Activated effector memory CD4-positive, alpha-beta T cell treated with anti-CD3 and anti-CD28 coated beads, Interleukin-2, amount 50 U/mL, for 16 hours (primary cell): Measurements from ENCODE around the gene MAPK1.
"Not testable (repeated sequence)": the region's sequence is repeated elsewhere in the genome, so short reads cannot be mapped to it uniquely, and the experiment has no call there.

Experiments
- DNase-seq: peaks from one replicate; pipeline ENCODE4 v3.0.0-alpha.2; 2020

MAPK1 gene

GRCh38 chr22:21867528-21868266 is at the start of gene MAPK1:
TSS of gene MAPK1 (minus strand) at chr22:21867645. CDS start at chr22:21867440, 205 bp downstream.
- peak; percentile 98 for DNase-seq

GRCh38 chr22:21916309-21916918 is 49.0 kb upstream of the MAPK1 start:
- DNase-seq = no peak

GRCh38 chr22:21915624-21916308 is 48.3 kb upstream of the MAPK1 start:
- DNase-seq = no peak

- not testable (repeated sequence) for DNase-seq
Measured at GRCh38 chr22:21914033-21914642, 46.7 kb upstream of the MAPK1 start.

GRCh38 chr22:21910367-21910766 is 42.9 kb upstream of the MAPK1 start:
- not testable (repeated sequence) for DNase-seq

GRCh38 chr22:21909871-21910270 is 42.4 kb upstream of the MAPK1 start:
- DNase-seq = no peak

- no peak for DNase-seq
Measured at GRCh38 chr22:21907638-21908522, 40.4 kb upstream of the MAPK1 start.

- DNase-seq = not testable (repeated sequence)
Measured at GRCh38 chr22:21905234-21905633, 37.8 kb upstream of the MAPK1 start.

- no peak for DNase-seq
Measured at GRCh38 chr22:21904250-21904789, 36.9 kb upstream of the MAPK1 start.

- DNase-seq = no peak
Measured at GRCh38 chr22:21903283-21903682, 35.8 kb upstream of the MAPK1 start.

- no peak for DNase-seq
Measured at GRCh38 chr22:21902296-21903087, 35.0 kb upstream of the MAPK1 start.

- no peak for DNase-seq
Measured at GRCh38 chr22:21898354-21898896, 31.0 kb upstream of the MAPK1 start.

GRCh38 chr22:21896951-21897513 is 29.6 kb upstream of the MAPK1 start:
- DNase-seq = peak; percentile 2

- peak; percentile 21 for DNase-seq
Measured at GRCh38 chr22:21896275-21896674, 28.8 kb upstream of the MAPK1 start.

GRCh38 chr22:21894799-21895198 is 27.4 kb upstream of the MAPK1 start:
- DNase-seq = peak; percentile 6

- DNase-seq = no peak
Measured at GRCh38 chr22:21889251-21889990, 22.0 kb upstream of the MAPK1 start.

GRCh38 chr22:21887841-21888240 is 20.4 kb upstream of the MAPK1 start:
- DNase-seq = no peak

GRCh38 chr22:21883930-21884329 is 16.5 kb upstream of the MAPK1 start:
- DNase-seq = peak; percentile 9

- not testable (repeated sequence) for DNase-seq
Measured at GRCh38 chr22:21882754-21883333, 15.4 kb upstream of the MAPK1 start.
